CD14-positive monocyte (primary cell): ENCODE measurements around the gene BCAS1. TPM values are rescaled to one million over a fixed set of nuclear protein-coding genes. Genes with fewer than 3 reads are reported as not detected.

Experiments
- DNase-seq, 3 donors: peaks; one replicate each; pipeline ENCODE4 v3.0.0-alpha.2; 2011 to 2022
- H2AFZ ChIP-seq: 2 replicates; pipeline ENCODE4 v1.6.0; 2012; ENCODE audit warnings: mild to moderate bottlenecking, low read depth, low read length, inconsistent platforms; ENCODE audit not compliant: insufficient read depth, poor library complexity, severe bottlenecking
- H3K27ac ChIP-seq, 2 donors: 1 replicate in 1 of 2; 2 replicates in 1 of 2; pipeline ENCODE4 v1.5.1; 2012 to 2013; ENCODE audit warnings: low read length in 2 of 2, control low read depth in 1 of 2, inconsistent platforms in 1 of 2, low read depth in 1 of 2, mild to moderate bottlenecking in 1 of 2
- H3K27me3 ChIP-seq, 2 donors: one replicate each; pipeline versions ENCODE4 v1.6.0 to v1.6.1; 2011 to 2013; ENCODE audit warnings: low read length in 2 of 2; ENCODE audit not compliant: control insufficient read depth in 2 of 2, insufficient read depth in 2 of 2
- H3K36me3 ChIP-seq, 2 donors: replicated peaks in 1 of 2; 1 replicate in 1 of 2; 2 replicates in 1 of 2; pipeline versions ENCODE4 v1.5.1 to v1.6.1; 2012 to 2013; ENCODE audit warnings: low read length in 2 of 2, control low read depth in 1 of 2, inconsistent platforms in 1 of 2, mild to moderate bottlenecking in 1 of 2; ENCODE audit not compliant: insufficient read depth in 2 of 2, control insufficient read depth in 1 of 2
- H3K4me1 ChIP-seq, 2 donors: 1 replicate in 1 of 2; 2 replicates in 1 of 2; pipeline versions ENCODE4 v1.5.1 to v1.6.1; 2012 to 2013; ENCODE audit warnings: low read length in 2 of 2, control low read depth in 1 of 2, inconsistent platforms in 1 of 2, mild to moderate bottlenecking in 1 of 2, moderate library complexity in 1 of 2; ENCODE audit not compliant: insufficient read depth in 2 of 2, control insufficient read depth in 1 of 2
- H3K4me2 ChIP-seq: replicated peaks from 2 replicates; pipeline ENCODE3; 2012; ENCODE audit warnings: low read length, moderate library complexity, mild to moderate bottlenecking; ENCODE audit not compliant: poor library complexity, severe bottlenecking; ENCODE audit errors: extremely low read depth
- H3K4me3 ChIP-seq, 3 experiments: fragments of 200-600 bp in 1 of 3; sonication (generic) in 1 of 3; replicated peaks in 1 of 3; 1 replicate in 2 of 3; 2 replicates in 1 of 3; pipeline ENCODE4 v1.5.1; 2011 to 2013; ENCODE audit warnings: low read length in 3 of 3, mild to moderate bottlenecking in 3 of 3, control low read depth in 2 of 3, low read depth in 2 of 3, inconsistent platforms in 1 of 3, moderate library complexity in 1 of 3
- H3K79me2 ChIP-seq: 2 replicates; pipeline ENCODE4 v1.6.0; 2012; ENCODE audit warnings: mild to moderate bottlenecking, control low read depth, inconsistent platforms, low read length, moderate library complexity; ENCODE audit not compliant: insufficient read depth
- H3K9ac ChIP-seq: 2 replicates; pipeline ENCODE4 v1.6.0; 2017; ENCODE audit warnings: low read length, mild to moderate bottlenecking; ENCODE audit not compliant: insufficient read depth, poor library complexity, severe bottlenecking
- H3K9me3 ChIP-seq, 2 donors: replicated peaks in 1 of 2; 1 replicate in 1 of 2; 2 replicates in 1 of 2; pipeline versions ENCODE4 v1.5.1 to v1.6.1; 2012 to 2013; ENCODE audit warnings: low read length in 2 of 2, control low read depth in 1 of 2; ENCODE audit not compliant: control insufficient read depth in 1 of 2, insufficient read depth in 1 of 2
- H4K20me1 ChIP-seq: 2 replicates; pipeline ENCODE4 v1.6.0; 2012; ENCODE audit warnings: mild to moderate bottlenecking, low read length, control low read depth, moderate library complexity; ENCODE audit not compliant: insufficient read depth
- H3K27ac Mint-ChIP-seq, 7 donors: one replicate each; pipeline ENCODE4 v1.8.0; 2020; ENCODE audit warnings: mild to moderate bottlenecking in 7 of 7, mixed read lengths in 7 of 7, moderate library complexity in 6 of 7, inconsistent platforms in 2 of 7
- H3K27me3 Mint-ChIP-seq, 3 donors: one replicate each; pipeline ENCODE4 v1.8.0; 2021 to 2022; ENCODE audit warnings: low read depth in 3 of 3, mild to moderate bottlenecking in 3 of 3, mixed read lengths in 3 of 3, moderate library complexity in 3 of 3, inconsistent platforms in 1 of 3
- H3K36me3 Mint-ChIP-seq, 2 donors: one replicate each; pipeline ENCODE4 v1.8.0; 2020; ENCODE audit warnings: mixed read lengths in 2 of 2, inconsistent platforms in 1 of 2, mild to moderate bottlenecking in 1 of 2
- H3K4me1 Mint-ChIP-seq: one replicate; pipeline ENCODE4 v1.8.0; 2020; ENCODE audit warnings: mild to moderate bottlenecking, mixed read lengths
- H3K4me3 Mint-ChIP-seq, 2 donors: one replicate each; pipeline ENCODE4 v1.8.0; 2020; ENCODE audit warnings: mild to moderate bottlenecking in 2 of 2, mixed read lengths in 2 of 2, moderate library complexity in 1 of 2
- H3K9me3 Mint-ChIP-seq, 7 donors: one replicate each; pipeline ENCODE4 v1.8.0; 2020 to 2022; ENCODE audit warnings: mixed read lengths in 7 of 7, mild to moderate bottlenecking in 6 of 7, moderate library complexity in 6 of 7, inconsistent platforms in 2 of 7
- WGBS: methylation state at CpG from one replicate; pipeline ENCODE4 v1.1.5; 2013; ENCODE audit warnings: missing lambda C conversion rate; ENCODE audit not compliant: insufficient coverage; 5-methylcytosine and 5-hydroxymethylcytosine counted together
- intact Hi-C, 2 donors: fragments of 100-400 bp; cut with micrococcal nuclease; formaldehyde crosslinking; loops; one replicate each; pipeline versions ENCODE4 v1.15.0 to v1.15.1; 2023
- polyA plus RNA-seq, 3 donors: library from polyadenylated mRNA; depleted of rRNA in 1 of 3; unstranded in 2 of 3; stranded (reverse) in 1 of 3; fragments of 300-500 nt in 2 of 3; fragments of >200 nt in 1 of 3; fragmentation: Illumina TruSeq in 2 of 3; gene quantifications; 1 replicate in 2 of 3; 2 replicates in 1 of 3; pipeline ENCODE4 v1.2.3, GENCODE V29; 2012 to 2021
- TF ChIP-seq, protein P1 (sequence below): fragments of 200-600 bp; IDR thresholded peaks from one replicate; pipeline ENCODE4 v1.8.0; 2022; ENCODE audit warnings: antibody characterized with exemption, mild to moderate bottlenecking

Gene BCAS1
- polyA plus RNA-seq, 3 donors: 0.01 to 0.02 TPM; not detected in 1

DNA sequence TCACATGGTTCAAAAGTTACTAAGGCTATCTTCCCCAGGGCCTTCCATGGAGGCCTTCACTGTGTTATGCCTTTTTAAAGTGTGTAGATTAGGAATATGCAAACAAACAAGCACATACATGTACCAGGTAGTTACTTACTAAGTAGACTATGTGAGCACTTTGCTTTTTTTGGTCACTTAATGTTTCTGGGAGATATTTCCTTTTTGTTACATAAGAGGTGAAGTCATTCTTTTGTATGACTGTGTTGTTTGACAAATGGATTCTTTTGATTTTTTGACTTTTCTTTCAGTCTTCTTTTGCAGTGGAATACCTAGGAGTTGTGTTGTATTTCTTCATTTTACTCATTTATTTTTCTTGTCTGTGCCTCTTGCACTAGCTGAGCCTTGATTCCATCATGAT lies 39.6 kb upstream of the BCAS1 start:
- no peaks in the 10 kb centered on the region for H3K79me2 ChIP-seq
- no peak overlapping the region for H3K4me2 ChIP-seq
- DNase-seq: no peak
- H2AFZ ChIP-seq: no peak overlapping the region
- H3K36me3 ChIP-seq: no peaks in the 10 kb centered on the region
- H3K4me1 Mint-ChIP-seq: peaks cover 23% of the 10 kb centered on the region
- H3K4me1 ChIP-seq: peaks cover 11 to 19% of the 10 kb centered on the region in 2 donors
- H3K4me3 Mint-ChIP-seq: no peak overlapping the region
- H3K27ac Mint-ChIP-seq: no peak overlapping the region
- intact Hi-C loops: no loop called here
- H3K27ac ChIP-seq: no peak overlapping the region
- H3K9ac ChIP-seq: no peak overlapping the region
- TF ChIP-seq, protein P1, sequence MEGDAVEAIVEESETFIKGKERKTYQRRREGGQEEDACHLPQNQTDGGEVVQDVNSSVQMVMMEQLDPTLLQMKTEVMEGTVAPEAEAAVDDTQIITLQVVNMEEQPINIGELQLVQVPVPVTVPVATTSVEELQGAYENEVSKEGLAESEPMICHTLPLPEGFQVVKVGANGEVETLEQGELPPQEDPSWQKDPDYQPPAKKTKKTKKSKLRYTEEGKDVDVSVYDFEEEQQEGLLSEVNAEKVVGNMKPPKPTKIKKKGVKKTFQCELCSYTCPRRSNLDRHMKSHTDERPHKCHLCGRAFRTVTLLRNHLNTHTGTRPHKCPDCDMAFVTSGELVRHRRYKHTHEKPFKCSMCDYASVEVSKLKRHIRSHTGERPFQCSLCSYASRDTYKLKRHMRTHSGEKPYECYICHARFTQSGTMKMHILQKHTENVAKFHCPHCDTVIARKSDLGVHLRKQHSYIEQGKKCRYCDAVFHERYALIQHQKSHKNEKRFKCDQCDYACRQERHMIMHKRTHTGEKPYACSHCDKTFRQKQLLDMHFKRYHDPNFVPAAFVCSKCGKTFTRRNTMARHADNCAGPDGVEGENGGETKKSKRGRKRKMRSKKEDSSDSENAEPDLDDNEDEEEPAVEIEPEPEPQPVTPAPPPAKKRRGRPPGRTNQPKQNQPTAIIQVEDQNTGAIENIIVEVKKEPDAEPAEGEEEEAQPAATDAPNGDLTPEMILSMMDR: no peak
- no peak overlapping the region for H3K4me3 ChIP-seq
- H4K20me1 ChIP-seq: no peaks in the 10 kb centered on the region
- peaks cover 0 to 4% (median 0%) of the 10 kb centered on the region in 3 donors for H3K27me3 Mint-ChIP-seq
- no peaks in the 10 kb centered on the region for H3K36me3 Mint-ChIP-seq
- peaks cover 3 to 7% (median 4%) of the 10 kb centered on the region in 7 donors for H3K9me3 Mint-ChIP-seq
- H3K27me3 ChIP-seq: no peaks in the 10 kb centered on the region
- H3K9me3 ChIP-seq: no peaks in the 10 kb centered on the region

DNA sequence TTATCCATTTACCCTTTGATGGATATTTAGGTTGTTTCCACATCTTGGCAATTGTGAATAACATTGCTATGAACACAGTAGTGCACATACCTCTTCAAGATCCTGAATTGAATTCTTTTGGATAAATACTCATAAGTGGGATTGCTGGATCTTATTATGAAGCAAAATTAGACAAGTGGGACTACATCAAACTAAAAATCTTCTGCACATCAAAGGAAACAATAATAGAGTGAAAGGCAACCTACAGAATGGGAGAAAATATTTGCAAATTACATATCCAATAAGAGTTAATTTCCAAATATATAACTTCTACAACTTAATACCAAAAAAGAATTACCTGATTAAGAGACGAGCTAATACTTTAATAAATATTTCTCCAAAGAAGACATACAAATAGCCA lies 38.4 kb upstream of the BCAS1 start:
- Histone ChIP-seq H3K4me3 (no peak overlapping the region), H3K4me1 (peaks cover 3 to 7% of the 10 kb centered on the region in 2 donors), H2AFZ (no peak overlapping the region), H3K9ac (no peak overlapping the region), H3K79me2 (no peaks in the 10 kb centered on the region), H3K4me2 (no peak overlapping the region), H3K9me3 (no peaks in the 10 kb centered on the region), H4K20me1 (no peaks in the 10 kb centered on the region), H3K27me3 (no peaks in the 10 kb centered on the region), H3K27ac (no peak overlapping the region), H3K36me3 (no peaks in the 10 kb centered on the region)
- intact Hi-C loops: no loop called here
- H3K9me3 Mint-ChIP-seq: peaks cover 3 to 7% (median 4%) of the 10 kb centered on the region in 7 donors
- H3K4me3 Mint-ChIP-seq: no peak overlapping the region
- DNase-seq: no peak
- no CpG with 5 or more reads among the region's 1 CpG for WGBS
- no peak overlapping the region for H3K27ac Mint-ChIP-seq
- no peaks in the 10 kb centered on the region for H3K36me3 Mint-ChIP-seq
- TF ChIP-seq, protein P1: no peak
- H3K27me3 Mint-ChIP-seq: peaks cover 0 to 5% (median 0%) of the 10 kb centered on the region in 3 donors
- peaks cover 14% of the 10 kb centered on the region for H3K4me1 Mint-ChIP-seq
